ENCODE data around the gene SERPINA9.
"Not testable (repeated sequence)": the region's sequence is repeated elsewhere in the genome, so short reads cannot be mapped to it uniquely, and the experiment has no call there.

Gene SERPINA9

GRCh38 chr14:94485944-94486841, 10.2 kb upstream of the SERPINA9 start:
- Histone ChIP-seq H3K36me3 (ENCODE audit: control insufficient read depth, insufficient read depth, low read length, severe bottlenecking) (no peaks in the 10 kb centered on the region), H3K4me3 (ENCODE audit: low read length) (no peak overlapping the region), H3K9me3 (ENCODE audit: control insufficient read depth, low read length) (no peaks in the 10 kb centered on the region), H3K4me1 (ENCODE audit: control insufficient read depth, insufficient read depth, low read length) (no peaks in the 10 kb centered on the region), H3K9ac (ENCODE audit: low read length) (peak overlapping the region; percentile 5), H3K27me3 (replicated peaks; ENCODE audit: control insufficient read depth, insufficient read depth, low read length) (peaks cover 30% of the 10 kb centered on the region)
- peak; percentile 81 for DNase-seq (ENCODE audit: low read depth)

DNA sequence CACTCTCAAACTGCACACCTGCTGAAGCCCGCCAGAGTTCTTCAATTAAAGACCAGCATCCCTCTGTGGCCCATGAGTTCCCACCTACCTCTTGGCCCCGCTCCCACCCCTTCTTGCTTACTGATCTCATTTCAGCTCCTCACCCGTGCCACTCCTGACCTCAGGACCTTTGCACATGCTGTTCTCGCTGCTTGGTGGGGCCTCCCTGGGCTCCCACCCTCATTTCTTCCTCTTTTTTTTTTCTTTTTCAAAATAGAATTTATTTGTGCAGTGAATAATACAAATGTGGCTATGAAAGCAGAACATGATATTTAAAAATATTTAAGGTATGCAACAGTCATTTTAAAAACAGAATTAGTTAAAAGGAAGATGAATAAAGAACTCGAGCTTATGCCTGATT, 8.5 kb upstream of the SERPINA9 start:
- H3K9ac ChIP-seq (ENCODE audit: low read length) = no peak overlapping the region
- H3K4me1 ChIP-seq (ENCODE audit: control insufficient read depth, insufficient read depth, low read length) = no peaks in the 10 kb centered on the region
- DNase-seq (ENCODE audit: low read depth) = no peak
- no peaks in the 10 kb centered on the region for H3K36me3 ChIP-seq (ENCODE audit: control insufficient read depth, insufficient read depth, low read length, severe bottlenecking)
- peaks cover 5% of the 10 kb centered on the region for H3K9me3 ChIP-seq (ENCODE audit: control insufficient read depth, low read length)
- H3K4me3 ChIP-seq (ENCODE audit: low read length) = no peak overlapping the region
- peaks cover 25% of the 10 kb centered on the region for H3K27me3 ChIP-seq (replicated peaks; ENCODE audit: control insufficient read depth, insufficient read depth, low read length)

DNA sequence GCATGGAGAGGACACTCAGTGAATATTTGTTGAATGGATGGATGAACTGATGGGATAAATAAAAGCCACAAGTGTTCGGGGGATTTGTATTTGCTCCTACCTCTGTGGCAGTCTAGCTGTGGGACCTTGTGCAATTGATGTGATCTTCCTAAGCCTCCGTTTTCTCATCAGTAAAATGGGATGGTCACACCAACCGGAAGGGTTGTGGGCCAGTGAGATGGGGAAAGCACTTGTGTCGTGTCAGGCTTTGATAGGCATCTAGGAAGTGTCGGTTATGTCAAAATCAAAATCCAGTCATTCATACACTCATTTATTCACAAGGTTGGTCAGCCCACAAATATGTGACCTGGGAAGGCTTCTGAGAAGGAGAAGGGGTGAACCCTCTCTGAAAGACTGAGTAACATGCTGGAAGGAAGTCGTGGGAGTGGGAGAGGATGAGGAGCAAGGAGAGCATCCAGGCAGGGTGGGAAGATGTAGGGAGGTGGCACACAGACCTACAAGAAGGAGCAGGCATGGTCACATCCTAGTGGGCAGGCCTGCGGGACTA, 7.8 kb upstream of the SERPINA9 start:
- H3K4me1 ChIP-seq (ENCODE audit: control insufficient read depth, insufficient read depth, low read length) = no peaks in the 10 kb centered on the region
- peaks cover 22% of the 10 kb centered on the region for H3K27me3 ChIP-seq (replicated peaks; ENCODE audit: control insufficient read depth, insufficient read depth, low read length)

DNA sequence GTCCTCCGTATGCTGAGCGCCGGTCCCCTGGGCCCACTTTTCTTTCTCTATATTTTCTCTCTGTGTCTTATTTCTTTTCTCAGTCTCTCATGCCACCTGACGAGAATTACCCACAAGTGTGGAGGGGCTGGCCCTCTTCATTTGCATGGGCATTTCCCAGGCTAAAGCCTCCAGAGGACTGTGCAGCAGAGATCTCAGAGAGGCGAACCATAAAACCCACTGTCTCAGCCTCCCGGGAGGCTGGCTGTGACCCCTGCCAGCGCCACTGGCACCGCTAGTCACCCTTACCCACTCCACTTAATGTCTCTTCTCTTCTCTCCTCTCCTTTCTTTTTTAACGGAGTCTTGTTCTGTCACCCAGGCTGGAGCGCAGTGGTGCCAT, 7.1 kb upstream of the SERPINA9 start:
- Histone ChIP-seq H3K4me3 (ENCODE audit: low read length) (no peak overlapping the region), H3K9me3 (ENCODE audit: control insufficient read depth, low read length) (peaks cover 19% of the 10 kb centered on the region), H3K36me3 (ENCODE audit: control insufficient read depth, insufficient read depth, low read length, severe bottlenecking) (no peaks in the 10 kb centered on the region), H3K27me3 (replicated peaks; ENCODE audit: control insufficient read depth, insufficient read depth, low read length) (peaks cover 16% of the 10 kb centered on the region), H3K4me1 (ENCODE audit: control insufficient read depth, insufficient read depth, low read length) (no peaks in the 10 kb centered on the region), H3K9ac (ENCODE audit: low read length) (no peak overlapping the region)
- no peak for DNase-seq (ENCODE audit: low read depth)

More for the DNA sequence above, 7.8 kb upstream of the SERPINA9 start:
- Histone ChIP-seq H3K36me3 (ENCODE audit: control insufficient read depth, insufficient read depth, low read length, severe bottlenecking) (no peaks in the 10 kb centered on the region), H3K9me3 (ENCODE audit: control insufficient read depth, low read length) (peaks cover 12% of the 10 kb centered on the region), H3K4me3 (ENCODE audit: low read length) (no peak overlapping the region), H3K9ac (ENCODE audit: low read length) (no peak overlapping the region)
- DNase-seq (ENCODE audit: low read depth) = peak; percentile 13

DNA sequence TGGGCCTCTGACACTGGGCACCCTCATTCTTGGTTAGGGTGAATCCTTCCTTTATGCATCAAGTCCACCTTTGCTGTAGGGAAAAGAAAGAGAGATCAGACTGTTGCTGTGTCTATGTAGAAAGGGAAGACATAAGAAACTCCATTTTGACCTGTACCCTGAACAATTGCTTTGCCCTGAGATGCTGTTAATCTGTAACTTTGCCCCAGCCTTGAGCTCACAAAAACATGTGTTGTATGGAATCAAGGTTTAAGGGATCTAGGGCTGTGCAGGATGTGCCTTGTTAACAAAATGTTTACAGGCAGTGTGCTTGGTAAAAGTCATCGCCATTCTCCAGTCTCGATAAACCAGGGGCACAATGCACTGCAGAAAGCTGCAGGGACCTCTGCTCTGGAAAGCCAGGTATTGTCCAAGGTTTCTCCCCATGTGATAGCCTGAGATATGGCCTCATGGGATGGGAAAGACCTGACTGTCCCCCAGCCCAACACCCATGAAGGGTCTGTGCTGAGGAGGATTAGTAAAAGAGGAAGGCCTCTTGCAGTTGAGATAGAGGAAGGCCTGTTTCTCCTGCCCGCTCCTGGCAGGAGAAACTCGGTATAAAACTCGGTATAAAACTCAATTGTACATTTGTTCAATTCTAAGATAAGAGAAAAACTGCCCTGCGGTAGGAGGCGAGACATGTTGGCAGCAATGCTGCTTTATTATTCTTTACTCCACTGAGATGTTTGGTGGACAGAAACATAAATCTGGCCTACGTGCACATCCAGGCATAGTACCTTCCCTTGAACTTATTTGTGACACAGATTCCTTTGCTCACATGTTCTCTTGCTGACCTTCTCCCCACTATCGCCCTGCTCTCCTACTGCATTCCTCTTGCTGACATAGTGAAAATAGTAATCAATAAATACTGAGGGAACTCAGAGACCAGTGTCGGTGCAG, 6.4 kb upstream of the SERPINA9 start:
- H3K36me3 ChIP-seq (ENCODE audit: control insufficient read depth, insufficient read depth, low read length, severe bottlenecking) = not testable (repeated sequence)

DNA sequence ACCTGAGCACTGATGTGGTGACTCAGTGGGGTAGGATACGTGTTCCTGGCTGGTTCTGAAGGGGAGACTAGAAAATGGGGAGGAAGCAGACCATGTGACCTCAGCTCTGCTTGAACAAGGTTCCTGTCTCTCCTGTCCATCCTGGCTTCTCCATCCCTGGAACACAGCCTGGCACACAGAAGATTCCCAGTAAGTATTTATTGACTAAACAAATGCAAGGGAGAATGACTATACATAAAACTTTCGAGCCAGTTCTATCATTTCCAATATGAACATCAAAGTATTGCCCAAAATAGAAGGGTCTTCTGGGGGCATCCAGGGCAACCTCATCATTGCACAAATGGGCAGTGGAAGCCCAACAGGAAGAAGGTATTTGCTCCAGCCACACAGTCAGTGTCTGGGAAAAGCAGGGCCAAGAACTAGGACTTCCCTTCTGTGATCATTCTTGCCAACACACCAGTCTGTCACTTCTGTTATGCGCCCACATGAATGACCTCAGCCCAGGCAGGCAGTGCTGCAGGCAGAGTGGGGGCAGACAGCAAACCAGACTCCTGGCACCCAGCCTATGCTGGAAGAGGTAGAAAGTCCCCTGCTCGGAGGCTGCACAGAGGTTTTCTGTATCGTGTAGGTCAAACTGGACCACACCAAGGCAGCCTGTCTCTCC, 5.6 kb upstream of the SERPINA9 start:
- Histone ChIP-seq H3K9me3 (ENCODE audit: control insufficient read depth, low read length) (peaks cover 34% of the 10 kb centered on the region), H3K4me1 (ENCODE audit: control insufficient read depth, insufficient read depth, low read length) (no peaks in the 10 kb centered on the region), H3K4me3 (ENCODE audit: low read length) (no peak overlapping the region), H3K27me3 (replicated peaks; ENCODE audit: control insufficient read depth, insufficient read depth, low read length) (peaks cover 3% of the 10 kb centered on the region), H3K9ac (ENCODE audit: low read length) (no peak overlapping the region), H3K36me3 (ENCODE audit: control insufficient read depth, insufficient read depth, low read length, severe bottlenecking) (no peaks in the 10 kb centered on the region)
- peak; percentile 56 for DNase-seq (ENCODE audit: low read depth)

More for the DNA sequence above, 6.4 kb upstream of the SERPINA9 start:
- H3K27me3 ChIP-seq (replicated peaks; ENCODE audit: control insufficient read depth, insufficient read depth, low read length); H3K9ac ChIP-seq (ENCODE audit: low read length); DNase-seq (ENCODE audit: low read depth); H3K4me1 ChIP-seq (ENCODE audit: control insufficient read depth, insufficient read depth, low read length); H3K4me3 ChIP-seq (ENCODE audit: low read length): not testable (repeated sequence)
- H3K9me3 ChIP-seq (ENCODE audit: control insufficient read depth, low read length) = peaks cover 26% of the 10 kb centered on the region

GRCh38 chr14:94480809-94481208, 4.8 kb upstream of the SERPINA9 start:
- peak; percentile 19 for DNase-seq (ENCODE audit: low read depth)
- Histone ChIP-seq H3K4me3 (ENCODE audit: low read length) (no peak overlapping the region), H3K36me3 (ENCODE audit: control insufficient read depth, insufficient read depth, low read length, severe bottlenecking) (no peaks in the 10 kb centered on the region), H3K9ac (ENCODE audit: low read length) (no peak overlapping the region), H3K9me3 (ENCODE audit: control insufficient read depth, low read length) (peaks cover 39% of the 10 kb centered on the region), H3K4me1 (ENCODE audit: control insufficient read depth, insufficient read depth, low read length) (no peaks in the 10 kb centered on the region), H3K27me3 (replicated peaks; ENCODE audit: control insufficient read depth, insufficient read depth, low read length) (peaks cover 8% of the 10 kb centered on the region)

DNA sequence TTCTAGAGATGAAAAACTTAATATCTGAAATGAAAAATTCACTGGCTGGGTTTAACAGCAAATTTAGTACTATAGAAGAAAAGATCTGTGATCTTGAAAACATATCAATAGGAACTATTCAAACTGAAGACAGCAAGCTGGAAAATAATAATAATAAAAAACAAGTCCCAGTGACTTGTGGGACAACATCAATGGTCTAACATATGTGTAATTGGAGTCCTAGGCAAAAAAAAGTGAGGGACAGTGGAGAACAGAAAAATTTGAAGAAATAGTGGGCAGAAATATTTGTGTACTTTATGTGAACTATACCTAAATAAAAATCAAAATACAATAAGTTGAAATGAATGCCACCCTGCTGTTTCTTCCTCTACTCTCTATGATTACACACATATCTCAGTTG, 2.4 kb upstream of the SERPINA9 start:
- no peak overlapping the region for H3K9ac ChIP-seq (ENCODE audit: low read length)
- no peaks in the 10 kb centered on the region for H3K4me1 ChIP-seq (ENCODE audit: control insufficient read depth, insufficient read depth, low read length)
- H3K36me3 ChIP-seq (ENCODE audit: control insufficient read depth, insufficient read depth, low read length, severe bottlenecking) = no peaks in the 10 kb centered on the region
- H3K27me3 ChIP-seq (replicated peaks; ENCODE audit: control insufficient read depth, insufficient read depth, low read length) = peaks cover 8% of the 10 kb centered on the region
- no peak for DNase-seq (ENCODE audit: low read depth)
- H3K4me3 ChIP-seq (ENCODE audit: low read length) = no peak overlapping the region
- H3K9me3 ChIP-seq (ENCODE audit: control insufficient read depth, low read length) = peaks cover 39% of the 10 kb centered on the region

GRCh38 chr14:94474581-94475031, 1.4 kb downstream of the SERPINA9 start:
- DNase-seq (ENCODE audit: low read depth) = no peak
- H3K4me3 ChIP-seq (ENCODE audit: low read length) = no peak overlapping the region
- H3K9ac ChIP-seq (ENCODE audit: low read length) = no peak overlapping the region
- no peaks in the 10 kb centered on the region for H3K4me1 ChIP-seq (ENCODE audit: control insufficient read depth, insufficient read depth, low read length)
- no peaks in the 10 kb centered on the region for H3K36me3 ChIP-seq (ENCODE audit: control insufficient read depth, insufficient read depth, low read length, severe bottlenecking)
- peaks cover 36% of the 10 kb centered on the region for H3K27me3 ChIP-seq (replicated peaks; ENCODE audit: control insufficient read depth, insufficient read depth, low read length)
- peaks cover 35% of the 10 kb centered on the region for H3K9me3 ChIP-seq (ENCODE audit: control insufficient read depth, low read length)

DNA sequence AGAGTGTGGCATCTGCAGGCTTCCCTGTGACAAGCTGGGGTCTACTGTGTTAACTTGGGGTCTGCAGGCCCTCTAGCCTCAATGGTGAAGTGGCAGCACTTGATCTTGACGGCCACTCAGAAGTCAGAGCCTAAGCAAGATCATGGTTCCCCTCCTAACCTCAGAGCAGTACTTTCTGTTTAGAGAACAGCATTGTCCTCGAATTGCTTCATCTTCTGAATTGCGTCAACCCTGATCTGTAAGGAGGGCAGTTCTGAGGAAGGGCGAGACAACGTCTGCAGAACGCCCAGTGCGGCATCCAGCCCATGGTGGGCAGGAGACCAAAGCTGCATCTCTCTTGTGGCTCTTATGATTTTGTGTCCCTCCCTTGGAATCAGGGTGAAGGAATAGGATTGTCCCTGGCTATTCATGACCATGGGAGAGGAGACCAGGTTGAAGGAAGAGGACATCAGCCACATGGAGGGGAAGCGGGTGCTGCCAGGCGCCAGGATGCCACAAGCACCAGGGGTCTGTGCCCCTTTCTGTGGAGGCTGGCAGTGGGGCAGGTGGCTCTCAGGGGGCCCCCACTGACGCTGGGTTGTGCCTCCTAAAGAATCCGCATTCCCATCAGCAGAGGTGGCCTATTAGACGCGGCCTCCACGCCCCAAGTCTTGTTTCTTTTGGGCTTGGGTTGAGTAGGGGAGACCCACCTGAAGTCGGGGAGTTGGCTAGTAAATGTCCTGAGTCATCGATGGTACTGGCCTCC, 2.2 kb downstream of the SERPINA9 start:
- no peak for DNase-seq (ENCODE audit: low read depth)
- Histone ChIP-seq H3K27me3 (replicated peaks; ENCODE audit: control insufficient read depth, insufficient read depth, low read length) (peaks cover 44% of the 10 kb centered on the region), H3K4me3 (ENCODE audit: low read length) (no peak overlapping the region), H3K9me3 (ENCODE audit: control insufficient read depth, low read length) (peaks cover 27% of the 10 kb centered on the region), H3K9ac (ENCODE audit: low read length) (no peak overlapping the region), H3K4me1 (ENCODE audit: control insufficient read depth, insufficient read depth, low read length) (no peaks in the 10 kb centered on the region), H3K36me3 (ENCODE audit: control insufficient read depth, insufficient read depth, low read length, severe bottlenecking) (no peaks in the 10 kb centered on the region)
